AG20443 (cell line): ENCODE measurements around the gene IQCN.

ENCODE experiments used
- DNase-seq: peaks from one replicate; pipeline ENCODE4 v3.0.0; 2012; ENCODE audit warnings: low spot score, mixed read lengths

Gene IQCN

DNA sequence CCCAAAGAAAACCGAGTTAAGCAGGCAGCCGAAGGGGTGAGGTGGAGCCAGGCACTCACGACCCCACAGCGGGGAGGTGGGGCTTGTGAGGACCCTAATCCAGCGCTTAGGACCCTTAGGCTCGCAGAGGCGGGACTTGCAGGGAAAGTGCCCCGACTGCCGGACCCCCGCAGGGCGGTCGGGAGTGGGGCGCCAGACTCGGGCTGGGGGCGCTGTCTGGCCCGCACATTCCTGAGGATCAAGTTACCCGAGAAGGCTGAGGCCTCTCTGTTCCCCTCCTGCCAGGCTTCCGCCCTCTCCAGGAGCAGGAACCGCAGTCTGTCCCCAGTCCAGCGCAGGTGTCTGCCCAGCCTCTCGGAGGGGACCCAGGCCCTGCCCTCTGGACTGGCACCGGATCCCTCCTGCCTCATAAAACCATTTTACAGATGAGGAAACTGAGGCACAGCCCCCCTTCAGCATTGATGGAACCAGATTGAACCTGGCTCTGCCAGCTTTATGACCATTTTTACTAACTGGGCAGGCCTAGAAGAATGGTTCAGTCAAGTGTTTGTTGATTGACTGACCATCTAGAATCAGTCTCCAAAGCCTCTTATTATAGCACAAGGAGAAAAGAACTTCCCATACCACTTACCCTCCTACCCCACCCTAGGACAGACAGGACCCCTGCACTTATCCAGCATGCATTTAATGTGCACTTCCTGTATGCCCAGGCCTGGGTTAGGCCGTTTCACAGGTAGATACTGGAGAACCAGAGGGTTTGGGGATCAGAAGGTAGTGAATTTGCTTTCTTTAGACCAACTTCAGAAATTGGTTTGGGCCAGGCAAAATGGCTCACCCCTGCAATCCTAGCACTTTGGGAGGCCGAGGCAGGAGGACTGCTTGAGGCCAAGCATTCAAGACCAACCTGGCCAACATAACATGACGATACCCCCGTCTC lies 13.9 kb upstream of the IQCN start:
- DNase-seq = no peak

DNA sequence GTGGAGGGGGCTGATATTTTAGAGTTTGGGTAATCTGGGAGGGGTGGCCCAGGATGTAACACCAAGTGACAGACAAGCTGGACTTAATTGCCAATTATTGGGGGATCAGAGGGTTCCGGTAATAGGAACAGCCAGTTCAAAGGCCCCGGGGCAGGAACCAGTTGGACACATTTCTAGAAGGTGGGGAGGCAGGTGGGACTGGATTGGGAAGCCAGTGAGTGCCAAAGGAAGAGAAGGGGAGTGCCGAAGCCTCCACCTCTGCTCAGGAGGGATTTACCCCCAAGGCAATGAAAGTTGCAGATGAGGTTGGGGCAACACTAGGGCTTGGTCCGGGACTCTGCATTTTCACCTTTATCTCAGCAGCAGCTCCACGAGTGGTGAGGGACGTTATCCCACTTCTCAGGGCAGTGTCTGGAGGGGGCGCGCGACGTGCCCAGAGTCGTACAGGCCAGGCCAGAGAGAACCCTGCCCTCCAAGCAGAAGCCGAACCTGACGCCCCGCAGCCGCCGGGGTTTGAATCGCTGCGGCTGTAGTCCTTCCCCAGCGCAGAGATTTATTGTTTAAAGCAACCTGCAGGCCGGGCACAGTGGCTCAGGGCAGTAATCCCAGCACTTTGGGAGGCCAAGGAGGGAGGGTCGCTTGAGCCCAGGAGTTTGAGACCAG lies 12.9 kb upstream of the IQCN start:
- DNase-seq = no peak

DNA sequence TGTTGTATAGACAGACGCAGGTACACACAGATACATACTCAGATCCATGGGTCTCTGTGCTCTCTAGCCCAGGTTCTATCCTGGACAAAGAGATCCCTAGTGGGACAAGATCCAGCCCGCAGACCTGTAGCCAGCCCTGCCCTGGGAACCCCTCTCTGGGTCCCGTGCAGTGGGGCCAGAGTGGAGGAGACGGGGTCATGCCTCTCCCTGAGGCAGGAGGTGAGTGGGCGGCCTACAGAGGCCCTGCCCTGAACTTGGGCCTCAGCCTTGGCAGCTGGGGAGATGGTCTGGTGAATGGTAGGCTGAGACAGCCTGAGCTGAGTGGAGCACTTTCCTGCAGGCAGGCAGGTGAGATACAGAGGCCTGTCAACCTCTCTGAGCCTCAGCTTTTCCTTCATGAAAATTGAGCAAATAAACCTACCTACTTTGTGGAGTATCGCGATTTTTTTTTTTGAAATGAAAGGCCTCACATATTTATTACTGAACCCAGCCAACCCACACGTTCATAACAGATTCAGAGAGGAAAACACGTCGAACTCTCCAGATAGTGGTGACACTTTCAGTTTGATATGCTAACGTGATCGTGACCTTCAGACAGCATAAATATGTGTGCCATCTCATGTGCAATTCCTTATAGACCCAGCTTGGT lies 10.6 kb upstream of the IQCN start:
- no peak for DNase-seq

DNA sequence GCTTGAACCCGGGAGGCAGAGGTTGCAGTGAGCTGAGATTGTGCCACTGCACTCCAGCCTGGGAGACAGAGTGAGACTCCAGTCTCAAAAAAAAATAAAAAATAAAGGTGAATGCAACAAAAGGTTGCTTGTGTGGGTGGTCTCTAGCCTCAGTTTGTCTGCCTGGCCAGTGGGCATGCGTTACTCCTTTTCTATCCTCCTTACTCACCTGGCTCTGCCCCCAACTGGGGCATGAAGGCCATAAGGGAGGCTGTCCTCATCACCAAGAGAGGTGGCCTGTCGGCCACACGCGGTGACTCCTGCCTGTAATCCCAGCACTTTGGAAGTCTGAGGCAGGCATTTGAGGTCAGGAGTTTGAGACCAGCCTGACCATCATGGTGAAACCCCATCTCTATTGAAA lies 9.1 kb upstream of the IQCN start:
- no peak for DNase-seq

DNA sequence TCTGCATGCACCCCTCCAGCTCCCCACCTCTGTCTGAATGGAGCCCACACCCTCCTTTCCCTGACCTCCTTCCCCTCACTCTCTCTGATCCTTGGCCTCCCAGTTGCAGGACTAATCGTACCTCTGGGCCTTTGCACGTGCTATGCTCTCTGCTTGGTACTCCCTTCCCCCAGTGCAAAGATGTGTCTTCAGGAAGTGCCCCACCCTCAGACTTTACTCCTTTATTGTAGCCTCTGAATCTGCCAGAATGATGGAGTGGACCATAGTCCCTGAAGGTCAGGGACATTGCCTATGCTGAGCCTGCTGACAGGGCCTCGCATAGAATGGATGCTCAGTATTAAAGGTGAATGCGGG lies 8.5 kb upstream of the IQCN start:
- DNase-seq = no peak

GRCh38 chr19:18282021-18282787 lies 8.0 kb upstream of the IQCN start:
- DNase-seq = peak; percentile 41

DNA sequence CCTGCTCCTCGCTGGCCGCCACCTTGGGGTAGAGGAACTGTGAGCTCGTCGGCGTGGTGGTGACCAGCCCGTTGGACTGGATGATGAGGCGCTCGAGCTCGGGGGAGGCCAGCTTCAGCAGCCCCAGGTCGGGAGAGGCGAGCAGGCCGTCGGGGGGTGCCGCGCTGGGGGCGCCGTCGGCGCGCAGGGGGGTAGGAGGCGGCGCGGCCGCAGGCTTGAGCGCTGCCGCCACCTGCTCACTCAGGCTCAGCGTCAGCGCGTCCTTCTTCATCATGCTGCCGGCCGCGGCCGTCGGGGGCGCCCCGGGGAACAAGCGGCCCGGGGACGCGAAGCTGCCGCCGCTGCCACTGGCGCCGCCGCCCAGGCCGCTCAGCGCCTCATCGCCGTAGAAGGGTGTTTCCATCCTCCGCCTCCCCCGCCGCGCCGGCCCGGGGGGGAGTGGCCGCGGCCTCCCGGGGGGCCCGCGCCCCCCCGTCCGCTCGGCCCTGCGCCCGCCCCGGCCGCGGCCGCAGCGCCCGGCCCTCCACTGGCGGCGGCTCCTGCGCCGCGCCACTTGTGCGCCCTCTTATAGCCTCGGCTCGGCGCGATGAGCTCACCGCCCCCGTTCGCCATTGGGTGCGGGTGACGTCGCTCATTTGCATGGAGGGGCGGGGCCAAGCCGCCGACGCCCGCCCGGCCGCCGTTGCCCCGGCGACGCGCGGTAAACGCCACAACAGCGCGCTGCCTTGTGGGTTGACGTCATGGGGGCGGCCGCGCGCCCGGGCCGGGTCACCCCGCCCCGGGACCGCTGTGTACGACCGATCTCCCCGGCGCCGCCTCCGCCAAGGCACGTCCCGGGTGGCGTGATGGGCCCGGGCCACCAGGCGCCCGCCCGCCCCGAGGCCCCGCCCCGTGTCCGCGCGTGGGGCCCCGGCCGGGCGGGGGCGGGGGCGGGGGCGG lies 7.1 kb upstream of the IQCN start, which contains the start of gene JUND:
Gene JUND, minus strand, starts transcription at position 541 of the 939 bp plus-strand sequence. Its CDS starts 138 bp downstream, at position 403.
- peak; percentile 98 for DNase-seq

DNA sequence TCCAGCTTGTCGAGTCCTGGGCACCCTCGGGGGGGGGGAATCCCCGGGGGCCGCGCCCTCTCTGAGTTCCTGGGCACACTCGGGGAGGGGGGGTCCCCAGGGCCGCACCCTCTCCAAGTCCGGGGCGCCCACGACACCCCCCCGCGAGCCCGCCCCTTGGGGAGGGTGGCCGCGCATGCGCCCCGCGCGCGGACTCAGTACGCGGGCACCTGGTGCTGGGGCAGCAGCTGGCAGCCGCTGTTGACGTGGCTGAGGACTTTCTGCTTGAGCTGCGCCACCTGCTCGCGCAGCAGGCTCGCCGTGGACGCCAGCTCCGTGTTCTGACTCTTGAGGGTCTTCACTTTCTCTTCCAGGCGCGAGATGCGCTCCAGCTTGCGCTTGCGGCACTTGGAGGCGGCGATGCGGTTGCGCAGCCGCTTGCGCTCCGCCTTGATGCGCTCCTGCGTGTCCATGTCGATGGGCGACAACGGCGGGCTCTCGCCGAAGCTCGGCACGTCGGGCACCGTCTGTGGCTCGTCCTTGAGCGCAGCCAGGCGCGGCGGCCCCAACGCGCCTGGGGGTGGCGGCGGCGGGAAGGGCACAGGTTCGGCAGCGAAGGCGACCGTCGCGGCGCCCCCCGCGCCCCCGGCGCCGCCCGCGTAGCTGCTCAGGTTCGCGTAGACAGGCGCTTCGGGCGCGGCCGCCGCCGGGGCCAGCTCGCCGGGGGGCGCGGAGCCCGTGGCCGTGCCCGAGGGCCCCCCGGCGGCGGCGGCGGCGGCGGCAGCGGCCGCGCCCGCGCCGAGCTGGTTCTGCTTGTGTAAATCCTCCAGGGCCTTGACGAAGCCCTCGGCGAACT lies 6.2 kb upstream of the IQCN start:
- peak; percentile 77 for DNase-seq

DNA sequence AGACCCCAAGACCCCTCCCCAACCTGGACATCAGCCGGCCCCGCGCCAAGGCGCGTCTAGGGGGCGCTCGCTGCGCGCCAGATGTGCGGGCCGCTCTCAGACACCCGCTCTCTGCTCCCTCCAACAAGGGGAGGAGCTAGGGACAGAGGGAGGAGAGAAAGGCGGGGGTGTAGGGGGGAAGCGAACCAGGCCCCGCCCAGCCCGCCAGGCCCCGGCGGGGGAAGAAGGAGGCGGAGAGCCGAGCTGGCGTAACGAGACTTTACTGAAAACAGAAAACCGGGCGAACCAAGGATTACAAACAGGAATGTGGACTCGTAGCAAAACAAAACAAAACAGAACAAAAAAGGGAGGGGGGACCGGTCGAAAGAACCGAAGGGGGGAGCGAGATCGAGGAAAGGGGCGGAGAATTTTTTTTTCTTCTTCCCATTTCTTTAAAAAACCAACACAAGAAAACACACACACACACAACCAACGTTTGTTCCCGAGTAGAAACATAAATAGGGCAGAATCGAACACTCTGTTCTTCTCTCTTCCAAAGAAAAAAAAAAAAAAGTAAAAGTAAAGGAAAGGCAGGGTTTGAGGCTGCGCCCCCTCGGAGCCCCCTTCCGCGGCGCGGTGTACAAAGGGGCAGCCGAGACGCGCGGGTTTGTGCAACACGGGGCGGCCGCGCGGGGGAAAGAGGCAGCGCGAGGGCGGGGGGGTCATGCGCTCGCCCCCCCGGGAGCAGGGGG lies 5.4 kb upstream of the IQCN start:
- DNase-seq = peak; percentile 87

DNA sequence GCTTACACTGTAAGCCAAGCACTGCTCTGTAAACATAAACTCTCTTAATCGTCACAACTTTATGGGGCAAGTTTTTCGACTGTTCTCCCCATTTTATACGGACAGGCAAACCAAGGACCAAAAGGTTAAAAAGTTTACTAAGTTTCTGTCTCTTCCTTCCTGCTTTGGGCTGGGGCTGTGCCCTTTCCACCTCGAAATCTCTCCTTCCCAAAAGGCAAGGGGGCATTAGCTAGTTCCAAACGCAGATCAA lies 4.9 kb upstream of the IQCN start:
- no peak for DNase-seq

DNA sequence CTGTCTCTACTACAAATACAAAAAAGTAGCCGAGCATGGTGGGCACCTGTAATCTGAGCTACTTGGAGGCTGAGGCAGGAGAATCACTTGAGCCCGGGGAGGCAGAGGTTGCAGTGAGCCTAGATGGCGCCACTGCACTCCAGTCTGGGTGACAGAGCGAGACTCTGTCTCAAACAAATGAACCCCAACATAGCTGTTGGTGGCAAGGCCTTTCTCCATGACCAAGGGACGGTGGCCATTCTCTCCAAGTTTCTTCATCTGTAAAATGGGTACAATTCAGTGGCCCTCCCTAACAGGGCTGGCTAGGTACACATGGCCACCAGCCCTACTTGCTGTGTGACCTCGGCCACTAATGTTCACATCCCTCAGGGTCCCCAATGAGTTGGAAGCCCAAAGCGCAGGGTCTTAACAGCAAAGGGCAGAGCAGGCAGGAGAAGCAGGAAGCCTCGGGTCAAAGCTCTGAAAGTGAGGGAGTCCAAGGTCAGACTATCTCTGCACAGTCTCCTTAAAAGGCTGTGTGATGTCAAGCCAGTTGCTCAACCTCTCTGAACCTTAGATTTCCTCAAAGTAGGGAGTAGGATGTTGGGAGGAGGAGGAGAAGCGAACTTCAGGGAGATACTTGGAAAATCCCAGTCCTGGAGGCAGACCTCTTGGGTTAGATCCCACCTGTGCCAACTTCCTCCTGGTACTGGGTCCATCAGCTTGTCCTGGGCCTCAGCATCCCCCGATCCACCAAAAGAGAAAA lies 4.4 kb upstream of the IQCN start:
- DNase-seq = no peak

- DNase-seq = peak; percentile 90
Measured at GRCh38 chr19:18274781-18275356, 617 bp upstream of the IQCN start.

DNA sequence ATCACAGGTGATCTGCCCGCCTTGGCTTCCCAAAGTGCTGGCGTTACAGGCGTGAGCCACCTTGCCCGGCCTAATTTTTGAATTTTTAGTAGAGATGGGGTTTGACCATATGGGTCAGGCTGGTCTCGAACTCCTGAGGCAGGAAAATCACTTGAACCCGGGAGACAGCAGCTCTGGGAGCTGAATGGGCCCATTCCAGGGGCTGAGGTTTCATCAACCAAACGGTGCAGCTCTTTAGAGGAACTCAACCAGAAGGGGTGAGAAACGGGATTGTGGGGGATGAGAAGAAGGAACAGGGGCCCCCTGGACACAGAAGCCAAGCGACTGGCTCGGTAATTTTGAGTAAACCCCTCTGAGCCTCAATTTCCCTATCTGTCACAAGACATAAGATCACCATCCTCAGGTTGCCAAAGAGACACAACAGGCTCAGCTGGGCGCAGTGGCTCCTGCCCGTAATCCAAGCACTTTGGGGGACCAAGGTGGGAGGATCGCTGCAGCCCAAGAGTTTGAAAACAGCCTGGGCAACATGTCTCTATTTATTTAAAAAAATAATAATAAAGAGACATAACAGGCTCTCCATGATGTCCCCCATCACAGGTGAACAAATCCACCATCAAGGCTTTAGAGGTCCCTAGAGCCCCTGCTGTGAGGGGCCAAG lies 562 bp downstream of the IQCN start:
- no peak for DNase-seq

GRCh38 chr19:18271433-18271841 lies 2.8 kb downstream of the IQCN start:
- no peak for DNase-seq

DNA sequence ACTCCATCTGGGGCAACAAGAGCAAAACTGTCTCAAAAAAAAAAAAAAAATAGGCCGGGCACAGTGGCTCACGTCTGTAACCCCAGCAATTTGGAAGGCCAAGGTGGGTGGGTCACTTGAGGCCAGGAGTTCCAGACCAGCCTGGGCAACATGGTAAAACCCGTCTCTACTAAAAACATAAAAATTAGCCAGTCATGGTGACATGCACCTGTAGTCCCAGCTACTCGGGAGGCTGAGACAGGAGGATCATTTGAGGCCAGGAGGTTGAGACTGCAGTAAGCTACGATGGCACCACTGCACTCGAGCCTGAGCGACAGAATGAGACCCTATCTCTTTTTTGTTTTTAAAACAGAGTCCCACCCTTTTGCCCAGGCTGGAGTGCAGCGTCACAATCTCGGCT lies 3.9 kb downstream of the IQCN start:
- DNase-seq = no peak

GRCh38 chr19:18269070-18269723 lies 5.1 kb downstream of the IQCN start:
- no peak for DNase-seq
